Hindlimb muscle (tissue), 1 donor: Measurements from ENCODE around the gene CRYAA. TPM values are rescaled to one million over a fixed set of nuclear protein-coding genes. Genes with fewer than 3 reads are reported as not detected.

Source experiments
- DNase-seq: peaks from one replicate; pipeline ENCODE4 v3.0.0-alpha.2; 2013
- polyA plus RNA-seq: library from polyadenylated mRNA; unstranded; fragments of 120-200 nt; gene quantifications from one replicate; pipeline ENCODE4 v1.2.1, GENCODE V29; 2013; ENCODE audit not compliant: insufficient read length

The CRYAA gene
- polyA plus RNA-seq, 1 donor: 0.34 TPM

DNA sequence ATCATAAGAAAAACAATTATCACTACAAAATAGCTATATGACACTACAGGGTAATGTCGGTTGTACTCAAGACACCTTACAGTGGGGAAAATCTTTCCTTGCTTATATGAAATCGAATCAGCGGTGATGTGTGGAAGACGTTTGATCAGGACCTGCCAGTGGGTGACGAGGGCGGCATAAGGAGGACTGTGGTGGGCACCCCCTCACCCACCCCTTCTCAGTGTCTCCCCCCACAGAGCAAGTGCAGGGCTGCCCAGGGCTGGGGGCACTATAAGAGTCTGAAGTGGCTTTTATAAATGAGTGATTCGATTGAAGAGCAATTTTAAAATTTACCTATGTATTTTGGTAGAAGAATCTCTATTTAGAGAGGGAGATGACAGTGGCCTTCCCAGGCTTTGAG is 35.8 kb downstream of the CRYAA start:
- no peak for DNase-seq

DNA sequence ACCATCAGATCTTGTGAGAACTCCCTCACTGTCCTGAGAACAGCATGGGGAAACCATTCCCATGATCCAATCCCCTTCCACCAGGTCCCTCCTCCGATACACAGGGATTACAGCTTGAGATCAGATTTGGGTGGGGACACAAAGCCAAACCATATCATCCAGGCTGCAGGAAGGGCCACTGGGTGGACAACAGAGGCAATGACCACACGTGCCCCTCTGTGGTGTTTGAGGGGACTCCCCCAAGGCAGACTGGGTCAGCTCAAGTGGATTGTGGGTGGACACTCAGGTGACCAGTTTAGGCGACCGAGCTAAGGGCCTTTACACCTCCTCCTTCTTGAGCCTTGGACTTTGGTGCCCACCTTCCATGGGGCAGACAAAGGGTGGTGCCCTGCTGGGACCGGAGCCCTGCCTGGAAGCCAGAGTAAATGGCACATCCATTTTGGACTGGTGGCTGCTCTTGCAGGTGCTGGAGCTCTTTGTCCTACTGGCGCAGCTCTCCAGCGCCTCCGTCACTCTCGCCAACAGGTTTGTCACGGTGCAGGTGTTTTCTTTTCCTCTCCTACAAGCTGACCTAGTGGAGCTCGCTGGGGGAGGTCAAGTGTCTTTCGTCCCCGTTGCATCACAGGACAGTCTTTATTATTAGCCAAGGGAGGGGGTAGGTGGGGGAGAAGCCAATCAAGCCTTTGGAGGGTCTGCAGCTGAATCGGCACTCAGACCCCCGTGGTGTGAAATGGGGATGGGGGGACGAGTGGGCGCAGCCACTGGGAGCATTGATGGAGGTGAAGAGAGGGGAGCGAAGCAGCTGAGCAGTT is 37.6 kb downstream of the CRYAA start:
- DNase-seq: no peak

DNA sequence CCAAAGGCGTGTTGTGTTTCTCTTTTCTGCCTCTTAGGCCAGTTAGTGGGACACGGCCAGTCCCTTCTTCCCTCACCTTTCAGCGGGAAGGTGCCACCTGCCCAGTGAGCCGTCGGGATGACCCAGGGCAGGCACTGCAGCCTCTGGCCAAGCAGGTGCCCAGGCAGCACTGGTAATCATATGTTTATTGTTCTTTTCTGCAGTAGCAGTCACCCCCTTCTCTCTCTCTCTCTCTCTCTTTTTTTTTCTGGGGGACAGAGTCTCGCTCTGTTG is 38.2 kb downstream of the CRYAA start:
- DNase-seq: no peak

DNA sequence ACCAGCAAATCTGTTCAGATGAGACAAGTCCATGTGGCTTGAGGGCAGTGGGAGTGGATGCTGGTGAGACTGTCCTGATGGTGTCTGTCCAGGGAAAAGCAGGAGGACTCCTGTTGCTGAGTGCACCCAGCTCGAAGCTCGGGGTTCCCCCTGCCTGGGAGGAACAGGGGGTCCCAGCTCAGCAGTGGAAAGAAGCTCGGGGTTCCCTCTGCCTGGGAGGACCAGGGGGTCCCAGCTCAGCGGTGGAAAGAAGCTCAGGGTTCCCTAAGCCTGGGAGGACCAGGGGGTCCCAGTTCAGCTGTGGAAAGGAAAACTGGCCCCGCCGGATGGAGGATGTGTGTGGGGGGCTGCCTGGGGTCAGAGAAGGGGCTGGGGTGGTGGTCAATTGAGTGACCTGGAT is 39.1 kb downstream of the CRYAA start:
- no peak for DNase-seq

DNA sequence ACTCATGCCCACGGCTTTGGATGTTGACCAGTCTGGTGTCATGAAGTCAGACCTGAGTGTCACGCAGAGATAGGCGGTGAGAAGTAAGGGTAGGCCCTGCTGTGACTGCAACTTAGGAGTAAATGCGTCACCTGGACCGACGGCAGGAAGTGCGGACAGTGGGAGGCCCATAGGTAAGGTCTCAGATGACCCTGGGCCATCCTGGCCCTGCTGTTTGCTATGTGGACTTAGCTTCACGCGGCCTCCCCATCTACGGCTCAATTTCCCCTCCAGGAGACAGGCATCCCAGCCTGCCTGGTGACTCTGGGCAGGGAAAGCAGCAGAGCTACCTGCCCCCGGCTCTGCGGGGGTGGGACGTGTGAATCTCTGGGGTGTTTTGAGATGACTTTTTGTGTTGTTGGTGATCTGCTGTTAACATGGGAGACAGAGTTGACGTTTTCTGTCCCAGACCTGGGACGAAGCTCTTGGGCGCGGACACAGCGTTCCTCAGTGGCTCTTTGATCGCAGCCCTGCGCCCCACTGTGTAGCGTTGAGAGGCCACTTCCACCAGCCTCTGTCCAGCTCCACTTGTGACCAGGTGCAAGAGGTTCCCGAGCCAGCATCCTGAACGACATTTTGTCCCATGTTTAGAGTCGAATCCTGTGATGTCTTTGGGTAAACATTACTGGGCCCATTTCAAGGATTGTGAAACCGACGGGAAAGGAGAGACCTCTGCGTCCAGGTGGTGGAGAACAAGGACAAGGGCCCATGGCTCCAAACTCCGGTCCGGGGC is 39.9 kb downstream of the CRYAA start:
- no peak for DNase-seq

DNA sequence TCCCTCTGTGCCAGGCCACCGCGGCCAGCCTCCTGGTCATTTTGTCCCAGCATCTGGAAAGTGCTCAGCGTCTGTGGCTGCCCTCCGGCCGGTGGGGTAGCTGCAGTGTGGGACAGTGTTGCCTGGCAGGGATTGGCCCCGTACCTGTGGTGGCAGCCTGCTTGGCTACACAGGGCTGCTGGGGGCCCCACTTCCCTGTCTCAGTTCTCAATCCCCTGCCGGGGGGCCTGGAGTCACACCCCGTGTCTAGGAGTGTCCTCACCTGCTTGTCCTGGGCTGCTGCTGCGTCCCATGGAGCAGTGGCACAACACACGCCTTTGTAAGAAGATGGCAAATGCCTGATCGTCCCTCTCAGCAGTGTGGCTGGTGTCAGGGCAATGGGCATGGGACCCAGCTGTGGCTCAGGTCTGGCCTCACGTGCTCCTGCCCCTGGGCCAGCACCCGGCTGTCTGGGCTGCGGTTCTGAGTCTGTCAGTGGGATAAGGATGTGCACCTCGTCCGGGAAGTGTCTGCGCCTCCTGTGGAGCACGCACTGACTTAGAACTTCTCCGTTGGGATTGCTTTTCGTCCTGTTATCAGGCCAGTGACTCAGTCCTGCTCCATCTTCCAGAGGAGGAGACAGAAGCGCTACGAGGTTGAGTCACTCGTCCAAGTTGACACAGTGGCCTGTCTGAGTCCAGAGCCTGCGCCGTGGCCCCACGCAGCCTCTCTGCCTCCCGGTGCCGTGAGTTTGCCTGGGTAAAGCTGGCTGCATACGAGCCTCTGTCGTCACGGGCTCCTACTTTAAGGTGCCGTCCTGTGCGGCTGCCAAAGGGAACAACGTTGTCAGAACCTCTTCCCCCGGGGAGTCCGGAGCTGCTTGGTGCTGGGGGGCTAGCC is 41.0 kb downstream of the CRYAA start:
- DNase-seq: no peak

DNA sequence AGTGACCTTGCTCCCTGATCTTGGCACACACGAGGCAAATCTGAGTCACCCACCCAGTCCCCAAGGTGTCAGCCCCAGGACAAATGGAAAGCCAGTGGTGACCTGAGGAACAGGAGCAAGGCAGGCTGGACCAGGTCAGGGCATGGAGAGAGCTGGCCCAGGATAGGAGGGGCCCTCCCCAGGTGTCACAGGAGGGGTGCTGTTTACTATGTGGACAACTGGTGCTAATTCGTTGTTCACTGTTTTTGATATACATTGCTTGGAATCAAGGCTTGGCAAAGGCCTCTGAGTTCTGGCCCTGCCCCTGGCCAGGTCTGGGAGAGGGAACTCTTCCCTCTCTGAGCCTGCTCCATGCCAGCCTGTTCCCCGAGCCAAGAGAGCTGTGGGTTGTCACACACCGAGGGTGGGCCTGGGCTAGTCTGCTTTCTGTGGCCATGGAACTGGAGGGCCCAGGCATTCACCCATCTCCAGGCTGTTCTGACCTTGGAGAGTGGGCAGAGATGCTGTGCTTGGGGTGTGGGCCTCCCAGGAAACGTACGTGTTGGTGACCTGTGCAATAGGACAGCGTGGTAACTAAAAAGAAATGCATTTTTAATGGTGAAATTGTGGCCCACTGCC is 41.8 kb downstream of the CRYAA start:
- DNase-seq: no peak

DNA sequence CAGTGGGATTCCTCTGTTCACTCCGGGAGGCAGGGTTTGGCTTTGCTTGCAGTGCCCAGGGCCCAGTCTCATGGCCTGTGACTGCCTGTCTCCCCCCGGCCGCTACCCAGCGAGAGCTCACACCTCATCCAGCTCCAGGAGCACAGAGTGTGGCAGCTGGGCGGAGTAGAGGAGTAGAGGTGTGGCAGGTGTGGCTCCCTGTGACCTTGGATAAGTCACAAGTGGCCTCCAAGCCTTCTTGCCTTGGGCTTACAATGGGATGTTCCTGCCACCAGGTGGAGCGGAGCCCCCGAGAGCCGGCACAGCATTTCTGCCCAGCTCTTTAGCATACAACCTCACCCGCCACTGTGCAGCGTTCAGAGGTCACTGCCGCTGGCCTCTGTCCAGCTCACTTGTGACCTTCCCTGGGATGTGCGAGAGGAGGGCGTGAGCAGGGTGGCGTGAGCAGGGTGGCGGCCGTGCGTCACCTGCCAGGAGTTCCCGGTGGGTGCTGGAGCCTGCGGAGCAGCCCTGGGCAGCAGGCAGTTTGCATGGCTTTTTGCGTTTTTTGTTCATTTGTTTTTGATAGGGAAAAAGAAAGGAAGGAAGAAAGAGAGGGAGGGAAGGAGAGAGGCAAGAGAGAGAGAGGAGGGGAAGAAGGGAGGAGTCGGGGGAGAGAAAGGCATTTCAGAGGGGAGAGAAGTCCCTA is 42.4 kb downstream of the CRYAA start:
- DNase-seq: no peak

DNA sequence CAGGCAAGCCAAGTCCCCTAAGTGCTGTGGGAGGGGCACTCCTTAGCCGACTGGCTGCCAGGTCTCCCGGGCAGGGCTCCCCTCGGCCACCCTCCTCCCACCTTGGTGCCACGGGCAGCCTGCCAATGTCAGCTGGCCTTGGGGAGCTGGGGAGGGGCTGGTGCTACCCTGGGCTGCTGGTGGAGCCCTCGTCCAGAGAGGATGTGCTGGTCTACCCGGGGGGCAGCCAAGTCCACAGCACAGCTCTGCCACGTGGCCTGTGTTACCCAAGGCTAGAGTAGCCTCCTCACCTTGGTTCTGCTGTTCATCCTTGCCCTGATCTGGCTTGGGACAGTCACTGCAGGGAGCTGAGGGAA is 42.9 kb downstream of the CRYAA start:
- DNase-seq: no peak

Other genes starting within 250 kb of the CRYAA start
- gene ERVH48-1, start 243.4 kb upstream of the CRYAA start, polyA plus RNA-seq: 1.3 TPM
- gene PKNOX1, start 194.4 kb upstream of the CRYAA start, polyA plus RNA-seq: 21.0 TPM
- 15.2 TPM for gene CBS, start 93.2 kb upstream of the CRYAA start, polyA plus RNA-seq
- gene U2AF1, start 61.4 kb upstream of the CRYAA start, polyA plus RNA-seq: 24.6 TPM